Urothelium cell line (cell line): Measurements from ENCODE around the gene HOATZ.

ENCODE experiments used
- DNase-seq: peaks from one replicate; pipeline ENCODE4 v3.0.0; 2011; ENCODE audit warnings: low spot score, mixed read lengths
- FAIRE-seq: peaks from 2 replicates; lab custom pipeline; 2011; peaks lifted over from hg19 to GRCh38; lab: Jason Lieb, UNC

The HOATZ gene

GRCh38 chr11:111542606-111543275 lies 28.2 kb downstream of the HOATZ start:
- FAIRE-seq (no peak), DNase-seq (no peak)

DNA sequence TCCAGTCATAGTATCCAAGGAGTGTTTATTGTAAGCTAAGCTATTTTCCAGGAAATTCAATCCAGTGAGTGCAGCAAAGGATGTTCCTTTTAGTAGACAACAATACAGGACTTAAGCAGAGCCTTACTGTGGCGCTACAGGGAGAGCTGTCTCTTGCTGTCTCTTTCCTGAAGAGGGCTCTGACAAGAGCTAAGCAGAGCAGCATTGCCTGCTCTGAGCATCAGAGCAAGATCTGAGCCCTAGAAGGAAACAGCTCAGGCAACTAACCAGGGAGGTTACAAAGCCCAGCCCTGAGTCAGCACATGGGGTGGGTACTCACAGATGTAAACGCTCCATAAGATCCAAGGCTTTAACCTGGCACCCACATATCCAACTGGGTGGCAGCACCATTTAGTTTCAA lies 33.9 kb downstream of the HOATZ start:
- FAIRE-seq (no peak), DNase-seq (no peak)

DNA sequence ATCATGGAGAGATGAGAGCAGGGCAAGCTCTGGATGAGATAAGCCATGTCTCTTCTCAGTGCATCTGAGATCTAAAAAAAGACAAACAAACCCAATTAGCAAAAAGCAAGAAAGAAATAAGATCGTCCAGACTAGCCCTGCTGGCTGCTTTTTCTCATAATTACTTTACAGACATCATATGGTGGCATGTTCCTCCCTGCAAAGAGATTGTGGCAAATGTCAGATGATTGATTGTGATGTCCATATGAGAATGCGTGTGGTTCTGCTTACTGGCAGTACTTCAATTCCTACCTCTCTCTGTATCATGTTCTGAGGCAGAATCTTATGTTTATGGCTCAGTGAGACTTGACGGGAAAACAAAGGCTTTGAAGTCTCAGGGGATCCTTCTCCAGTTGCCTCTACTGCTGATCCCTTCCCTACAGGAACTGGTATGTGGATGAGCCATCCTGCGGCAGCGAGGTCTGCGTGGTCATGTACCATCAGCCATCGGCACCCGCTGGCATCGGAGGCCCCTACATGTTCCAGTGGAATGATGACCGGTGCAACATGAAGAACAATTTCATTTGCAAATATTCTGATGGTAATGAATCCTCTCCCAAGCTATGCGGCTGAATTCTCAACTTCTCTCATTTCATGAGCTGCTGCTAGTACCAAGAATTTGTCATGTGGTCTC lies 34.8 kb downstream of the HOATZ start:
- DNase-seq: no peak
- FAIRE-seq: no peak

GRCh38 chr11:111549869-111550203 lies 35.3 kb downstream of the HOATZ start:
- FAIRE-seq: no peak
- no peak for DNase-seq

GRCh38 chr11:111550258-111550657 lies 35.7 kb downstream of the HOATZ start:
- DNase-seq (no peak), FAIRE-seq (no peak)

DNA sequence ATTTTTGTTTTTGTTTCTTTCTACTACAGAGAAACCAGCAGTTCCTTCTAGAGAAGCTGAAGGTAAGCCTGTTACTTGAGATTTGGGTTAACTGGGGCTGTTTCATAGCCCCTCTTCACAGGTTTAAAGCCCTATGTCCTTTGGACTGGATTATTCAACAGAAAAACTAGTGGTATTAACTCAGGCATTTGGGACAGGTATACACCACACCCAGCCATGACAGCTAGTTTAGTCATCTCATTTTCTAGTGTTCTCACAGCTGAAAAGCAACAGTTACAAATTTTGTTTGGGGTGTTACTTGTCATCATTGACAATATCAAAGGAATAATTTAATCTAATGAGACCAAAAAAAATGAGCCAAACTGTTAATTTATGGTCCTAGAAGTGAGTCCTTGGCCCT lies 40.0 kb downstream of the HOATZ start:
- DNase-seq (no peak), FAIRE-seq (no peak)

- FAIRE-seq (no peak), DNase-seq (no peak)
These were observed 40.7 kb downstream of the HOATZ start for GRCh38 chr11:111555255-111555654.

- peak; percentile 60 for DNase-seq
- FAIRE-seq: peak; percentile 58
These were observed 43.0 kb downstream of the HOATZ start for GRCh38 chr11:111557425-111558111.

DNA sequence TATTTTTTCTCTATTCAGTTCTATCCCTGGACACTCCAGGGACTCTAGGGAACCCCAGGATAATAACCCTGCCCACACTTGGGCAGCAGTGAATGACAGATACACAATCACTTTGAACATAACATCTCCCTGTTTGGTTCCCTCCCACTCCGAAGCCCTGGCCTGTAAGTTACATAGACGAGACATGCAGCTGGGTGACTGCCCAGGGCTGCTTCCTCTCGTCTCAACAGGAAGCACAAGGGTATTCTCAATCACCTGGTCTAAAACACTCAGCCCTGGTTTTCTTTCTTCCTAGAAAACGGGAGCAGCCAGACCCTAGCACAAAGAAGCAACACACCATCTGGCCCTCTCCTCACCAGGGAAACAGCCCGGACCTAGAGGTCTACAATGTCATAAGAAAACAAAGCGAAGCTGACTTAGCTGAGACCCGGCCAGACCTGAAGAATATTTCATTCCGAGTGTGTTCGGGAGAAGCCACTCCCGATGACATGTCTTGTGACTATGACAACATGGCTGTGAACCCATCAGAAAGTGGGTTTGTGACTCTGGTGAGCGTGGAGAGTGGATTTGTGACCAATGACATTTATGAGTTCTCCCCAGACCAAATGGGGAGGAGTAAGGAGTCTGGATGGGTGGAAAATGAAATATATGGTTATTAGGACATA lies 45.4 kb downstream of the HOATZ start:
- DNase-seq (no peak), FAIRE-seq (peak; percentile 87)

DNA sequence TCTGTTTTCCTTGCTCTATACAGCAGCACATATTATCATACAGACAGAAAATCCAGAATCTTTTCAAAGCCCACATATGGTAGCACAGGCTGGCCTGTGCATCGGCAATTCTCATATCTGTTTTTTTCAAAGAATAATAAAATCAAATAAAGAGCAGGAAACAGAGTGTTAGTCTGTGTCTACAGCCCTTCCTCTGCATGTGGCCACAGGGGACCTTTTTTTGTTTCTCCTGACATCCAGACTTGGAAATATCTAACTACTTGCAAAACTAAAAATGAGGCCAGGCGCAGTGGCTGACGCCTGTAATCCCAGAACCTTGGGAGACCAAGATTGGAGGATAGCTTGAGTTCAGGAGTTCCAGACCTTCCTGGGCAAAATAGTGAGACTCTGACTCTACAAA lies 46.2 kb downstream of the HOATZ start:
- FAIRE-seq (no peak), DNase-seq (no peak)

DNA sequence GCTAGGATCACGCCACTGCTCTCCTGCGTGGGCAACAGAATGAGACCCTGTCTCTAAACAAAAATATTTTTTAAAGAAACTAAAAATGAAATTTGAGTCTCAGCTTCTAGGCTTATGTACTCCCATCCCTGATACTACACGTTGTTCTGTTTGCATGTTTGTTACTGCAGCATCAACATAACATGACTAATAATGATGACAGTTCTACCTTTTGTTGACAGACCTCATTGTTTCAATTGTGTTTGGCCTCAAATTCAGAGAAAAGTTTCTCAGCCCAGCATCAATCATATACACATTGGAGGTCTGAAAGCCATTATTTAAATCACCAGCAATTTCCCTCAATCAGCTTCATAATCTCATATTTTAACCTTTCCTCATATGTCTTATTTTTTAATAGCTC lies 46.7 kb downstream of the HOATZ start:
- DNase-seq (no peak), FAIRE-seq (peak; percentile 63)

- FAIRE-seq: peak; percentile 98
- DNase-seq: peak; percentile 70
These were observed 47.3 kb downstream of the HOATZ start for GRCh38 chr11:111561791-111562325.

DNA sequence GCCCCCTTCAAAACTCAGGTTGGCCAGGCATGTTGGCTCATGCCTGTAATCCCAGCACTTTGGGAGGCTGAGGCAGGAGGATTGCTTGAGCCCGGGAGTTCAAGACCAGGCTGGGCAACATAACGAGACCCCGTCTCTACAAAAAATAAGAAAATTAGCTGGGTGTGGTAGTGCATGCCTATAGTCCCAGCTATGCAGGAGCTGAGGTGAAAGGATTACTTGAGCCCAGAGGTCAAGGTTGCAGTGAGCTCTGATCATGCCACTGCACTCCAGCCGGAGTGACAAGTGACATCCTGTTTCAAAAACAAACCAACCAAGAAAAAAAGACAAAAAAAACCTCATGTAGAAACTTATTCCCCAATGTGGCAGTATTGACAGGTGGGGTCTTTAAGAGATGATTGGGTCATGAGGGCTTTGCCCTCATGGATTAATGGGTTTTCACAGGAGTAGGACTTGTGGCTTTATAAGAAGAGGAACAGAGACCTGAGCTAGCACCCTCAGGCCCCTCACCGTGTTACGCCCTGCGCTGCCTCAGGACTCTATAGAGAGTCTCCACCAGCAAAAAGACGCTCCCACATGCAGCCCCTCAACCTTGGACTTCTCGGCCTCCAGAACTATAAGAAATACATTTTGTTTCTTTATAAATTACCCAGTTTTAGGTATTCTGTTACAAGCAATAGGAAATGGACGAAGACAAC lies 48.3 kb downstream of the HOATZ start:
- no peak for DNase-seq
- FAIRE-seq: no peak

DNA sequence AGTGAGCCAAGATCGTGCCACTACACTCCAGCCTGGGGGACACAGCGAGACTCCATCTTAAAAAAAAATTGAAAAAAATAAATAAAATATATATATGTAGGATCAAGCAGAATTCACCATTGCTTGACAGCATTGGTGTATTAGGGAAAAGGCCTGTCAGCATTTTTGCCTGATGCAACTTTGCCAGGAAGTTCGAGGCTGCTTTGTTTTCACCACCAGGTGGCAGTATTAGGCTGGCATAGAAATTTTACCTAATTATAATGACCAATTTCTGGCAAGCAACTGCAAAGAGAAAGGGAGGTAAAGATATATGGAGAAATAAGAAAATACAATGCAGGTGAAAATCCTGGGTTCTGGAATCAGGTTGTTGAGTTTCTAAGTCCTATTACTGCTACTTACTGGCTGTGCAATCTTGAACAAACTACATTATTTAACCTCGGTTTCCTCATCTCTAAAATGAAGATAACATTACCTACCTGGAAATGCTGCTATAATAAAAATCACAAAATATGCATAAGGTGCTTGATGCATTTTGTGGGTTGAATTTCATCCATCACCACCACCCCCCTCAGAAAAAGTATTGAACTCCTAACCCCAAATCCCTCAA lies 50.6 kb downstream of the HOATZ start:
- peak; percentile 75 for DNase-seq
- FAIRE-seq: no peak

GRCh38 chr11:111566324-111566723 lies 51.7 kb downstream of the HOATZ start:
- no peak for FAIRE-seq
- no peak for DNase-seq

DNA sequence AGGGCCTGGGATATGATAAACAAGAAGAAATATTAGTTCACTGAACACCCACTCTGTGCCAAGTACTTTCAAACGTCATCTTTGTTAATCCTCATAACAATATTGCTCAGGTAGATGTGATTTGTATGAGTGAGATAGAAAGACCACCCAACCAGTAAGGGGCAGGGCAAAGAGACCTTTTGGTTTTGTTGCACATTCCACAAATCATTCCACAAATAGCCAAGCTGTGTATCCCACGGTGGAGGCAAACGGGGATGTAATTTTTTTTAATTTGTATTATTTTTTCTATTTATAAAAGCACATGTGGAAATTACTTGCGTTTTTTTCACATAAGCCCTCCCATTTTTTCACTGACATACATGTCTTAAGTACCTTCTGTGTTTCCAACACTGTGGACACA lies 54.9 kb downstream of the HOATZ start:
- FAIRE-seq: no peak

DNA sequence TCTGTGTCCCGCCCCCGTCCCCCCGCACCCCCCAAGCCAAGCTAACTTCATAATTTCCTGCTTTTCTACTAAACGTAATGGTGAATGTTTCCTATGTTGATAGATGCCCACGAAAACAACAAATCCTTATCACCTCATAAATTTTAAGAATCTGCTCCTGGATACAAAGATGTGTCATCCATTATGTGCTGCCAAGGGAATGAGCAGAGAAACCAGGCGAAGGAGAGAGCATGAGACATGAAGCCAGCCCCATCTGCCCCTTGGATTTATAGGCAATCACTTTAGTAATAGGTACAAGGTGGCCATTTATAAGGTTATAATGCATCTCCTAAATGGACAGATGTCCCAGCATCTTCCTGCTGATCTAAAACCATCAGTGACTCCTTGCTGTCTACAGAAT lies 56.2 kb downstream of the HOATZ start:
- no peak for FAIRE-seq

More for the DNA sequence above, 54.9 kb downstream of the HOATZ start:
- DNase-seq: no peak

DNA sequence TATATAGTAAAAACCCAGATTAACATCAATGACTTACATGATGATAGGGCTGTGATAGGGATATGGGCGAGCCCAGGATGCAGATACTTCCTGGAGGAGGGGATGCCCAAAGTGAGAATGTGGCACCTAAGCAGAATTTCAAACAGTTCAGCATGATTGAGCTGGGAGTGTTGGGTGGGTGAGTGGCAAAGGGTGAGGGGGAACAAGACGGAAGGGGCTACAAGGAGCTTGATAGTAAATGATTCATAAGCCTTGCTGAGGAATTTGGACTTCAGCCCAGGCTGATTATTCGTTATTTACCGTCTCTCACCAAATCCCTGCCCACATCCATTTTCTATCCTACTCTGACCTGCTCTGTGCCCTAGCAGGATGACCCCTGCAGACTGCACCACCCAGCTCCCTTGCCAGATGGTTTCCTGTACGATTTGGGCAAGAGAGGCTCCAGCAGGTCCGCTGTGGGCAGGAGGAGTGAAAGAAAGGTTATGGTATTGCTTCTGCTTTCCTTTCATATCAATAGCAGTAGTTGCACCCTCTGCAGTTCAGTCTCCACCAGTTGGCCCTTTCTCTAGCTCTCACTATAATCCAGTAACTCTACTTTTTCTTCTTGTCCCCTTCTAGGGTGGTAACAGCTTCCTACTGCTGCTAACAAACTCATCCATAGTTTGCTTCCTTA lies 57.4 kb downstream of the HOATZ start:
- DNase-seq (no peak), FAIRE-seq (no peak)

More for the DNA sequence above, 56.2 kb downstream of the HOATZ start:
- DNase-seq: no peak

GRCh38 chr11:111572581-111572980 lies 58.0 kb downstream of the HOATZ start:
- FAIRE-seq (no peak), DNase-seq (no peak)

- FAIRE-seq: no peak
- DNase-seq: no peak
These were observed 59.3 kb downstream of the HOATZ start for GRCh38 chr11:111573821-111574249.
